ENCODE results near the gene RGS17.

RGS17 gene

DNA sequence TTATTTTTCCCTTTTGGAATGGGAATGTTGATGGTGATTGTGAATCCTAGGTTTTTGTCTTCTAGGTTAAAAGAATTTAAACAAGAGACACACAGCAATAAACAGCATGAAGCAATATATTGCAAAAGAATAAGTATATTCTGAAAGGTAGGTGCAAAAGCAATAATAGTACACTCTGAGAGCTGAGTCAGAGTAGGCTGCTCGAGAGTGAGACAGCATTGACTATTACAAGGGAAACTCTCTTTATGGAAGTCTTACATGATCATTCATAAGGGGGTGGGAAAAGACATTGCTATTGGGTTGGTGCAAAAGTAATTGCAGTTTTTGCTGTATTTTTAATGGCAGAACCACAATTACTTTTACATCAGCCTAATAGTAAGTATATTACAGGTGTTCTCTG lies 173.3 kb downstream of the RGS17 start:
- H3K4me3 ChIP-seq (ENCODE audit: low read depth, low read length): no peak overlapping the region
- no peak for DNase-seq (ENCODE audit: low read depth)
- in situ Hi-C loops (cut with HindIII; ENCODE audit: low sequenced_read_pairs): no loop called here
- TF ChIP-seq, protein P1, sequence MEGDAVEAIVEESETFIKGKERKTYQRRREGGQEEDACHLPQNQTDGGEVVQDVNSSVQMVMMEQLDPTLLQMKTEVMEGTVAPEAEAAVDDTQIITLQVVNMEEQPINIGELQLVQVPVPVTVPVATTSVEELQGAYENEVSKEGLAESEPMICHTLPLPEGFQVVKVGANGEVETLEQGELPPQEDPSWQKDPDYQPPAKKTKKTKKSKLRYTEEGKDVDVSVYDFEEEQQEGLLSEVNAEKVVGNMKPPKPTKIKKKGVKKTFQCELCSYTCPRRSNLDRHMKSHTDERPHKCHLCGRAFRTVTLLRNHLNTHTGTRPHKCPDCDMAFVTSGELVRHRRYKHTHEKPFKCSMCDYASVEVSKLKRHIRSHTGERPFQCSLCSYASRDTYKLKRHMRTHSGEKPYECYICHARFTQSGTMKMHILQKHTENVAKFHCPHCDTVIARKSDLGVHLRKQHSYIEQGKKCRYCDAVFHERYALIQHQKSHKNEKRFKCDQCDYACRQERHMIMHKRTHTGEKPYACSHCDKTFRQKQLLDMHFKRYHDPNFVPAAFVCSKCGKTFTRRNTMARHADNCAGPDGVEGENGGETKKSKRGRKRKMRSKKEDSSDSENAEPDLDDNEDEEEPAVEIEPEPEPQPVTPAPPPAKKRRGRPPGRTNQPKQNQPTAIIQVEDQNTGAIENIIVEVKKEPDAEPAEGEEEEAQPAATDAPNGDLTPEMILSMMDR (IDR thresholded peaks at IDR 0.05; ENCODE audit: low read depth, low read length, missing control alignments): no peak

Data from astrocyte of the cerebellum (primary cell).